GM12872 (cell line): ENCODE measurements around the gene RABL3.

Experiments used
- TF ChIP-seq, protein P1 (sequence below): IDR thresholded peaks from 3 replicates; pipeline ENCODE4 v1.5.1; 2011; ENCODE audit warnings: low read depth, mild to moderate bottlenecking, low read length, moderate library complexity; ENCODE audit not compliant: insufficient read depth

The RABL3 gene

DNA sequence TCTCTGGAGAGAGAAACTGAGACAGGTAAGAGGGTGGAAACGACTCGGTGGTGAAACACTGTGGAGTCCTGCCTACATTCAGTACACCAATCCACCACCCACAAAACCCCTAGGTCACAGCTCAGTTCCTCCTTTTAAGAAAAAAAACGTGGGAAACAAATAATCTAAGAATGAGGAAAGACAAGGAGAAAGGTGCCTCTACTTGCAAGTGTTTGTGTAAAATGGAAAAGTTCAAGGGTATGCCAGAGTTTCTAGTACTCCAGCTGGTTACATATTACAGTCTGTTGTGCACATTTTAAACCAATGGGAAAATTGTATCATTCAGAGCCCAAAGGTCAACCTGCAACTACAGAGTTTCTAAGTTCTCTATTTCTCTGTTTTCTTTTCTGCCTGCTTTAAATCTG, 92.5 kb downstream of the RABL3 start:
- TF ChIP-seq, protein P1, sequence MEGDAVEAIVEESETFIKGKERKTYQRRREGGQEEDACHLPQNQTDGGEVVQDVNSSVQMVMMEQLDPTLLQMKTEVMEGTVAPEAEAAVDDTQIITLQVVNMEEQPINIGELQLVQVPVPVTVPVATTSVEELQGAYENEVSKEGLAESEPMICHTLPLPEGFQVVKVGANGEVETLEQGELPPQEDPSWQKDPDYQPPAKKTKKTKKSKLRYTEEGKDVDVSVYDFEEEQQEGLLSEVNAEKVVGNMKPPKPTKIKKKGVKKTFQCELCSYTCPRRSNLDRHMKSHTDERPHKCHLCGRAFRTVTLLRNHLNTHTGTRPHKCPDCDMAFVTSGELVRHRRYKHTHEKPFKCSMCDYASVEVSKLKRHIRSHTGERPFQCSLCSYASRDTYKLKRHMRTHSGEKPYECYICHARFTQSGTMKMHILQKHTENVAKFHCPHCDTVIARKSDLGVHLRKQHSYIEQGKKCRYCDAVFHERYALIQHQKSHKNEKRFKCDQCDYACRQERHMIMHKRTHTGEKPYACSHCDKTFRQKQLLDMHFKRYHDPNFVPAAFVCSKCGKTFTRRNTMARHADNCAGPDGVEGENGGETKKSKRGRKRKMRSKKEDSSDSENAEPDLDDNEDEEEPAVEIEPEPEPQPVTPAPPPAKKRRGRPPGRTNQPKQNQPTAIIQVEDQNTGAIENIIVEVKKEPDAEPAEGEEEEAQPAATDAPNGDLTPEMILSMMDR = no peak

DNA sequence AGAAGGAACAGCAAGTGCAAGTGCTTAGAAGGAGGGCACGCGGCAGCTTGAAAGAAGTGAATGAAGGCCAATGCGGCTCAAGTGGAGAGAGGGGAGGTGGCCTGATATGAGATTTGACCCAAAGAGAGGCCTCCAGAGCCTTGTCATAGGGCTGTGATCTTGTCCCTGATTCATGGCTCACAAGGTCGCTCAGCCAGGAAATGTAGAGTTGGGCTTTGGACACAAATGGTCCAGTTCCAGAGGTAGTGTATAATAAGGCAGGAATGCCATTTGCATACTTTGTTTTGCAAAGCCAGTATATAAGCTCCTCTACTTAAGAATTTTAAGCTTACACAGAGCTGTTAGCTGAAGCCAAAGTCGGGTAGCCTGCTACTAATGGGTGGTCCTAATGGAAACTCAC, 94.0 kb downstream of the RABL3 start:
- TF ChIP-seq, protein P1 = no peak

DNA sequence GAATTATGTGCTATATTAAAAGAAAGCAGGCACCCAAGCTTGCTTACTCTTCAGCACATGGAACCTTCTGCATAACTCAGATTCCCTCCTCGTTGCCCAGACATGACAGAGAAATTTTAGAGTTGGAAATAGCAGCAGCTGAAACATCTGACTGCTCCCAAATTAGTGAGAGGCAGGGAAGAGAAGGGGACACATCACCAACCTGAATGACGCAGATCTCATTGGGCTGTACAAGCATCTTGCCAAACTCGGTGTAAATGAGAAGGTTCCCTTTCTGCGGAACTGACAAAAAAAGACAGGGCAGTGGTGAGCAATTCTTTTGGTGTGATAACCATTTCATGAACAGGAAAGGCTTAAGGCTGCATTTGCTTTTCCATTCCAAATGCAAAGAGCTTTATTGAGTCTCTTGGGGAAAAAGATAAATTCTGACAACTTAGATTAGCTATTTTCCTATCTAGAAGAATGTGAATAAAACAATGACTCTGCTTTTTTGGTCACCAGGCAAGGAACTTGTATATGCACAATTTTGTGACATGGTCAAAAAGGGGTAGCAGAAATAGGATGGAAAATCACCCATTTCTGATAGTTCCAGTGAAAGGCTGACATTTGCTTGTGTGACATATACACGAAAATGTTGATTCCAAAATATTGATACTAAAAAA, 95.4 kb downstream of the RABL3 start:
- TF ChIP-seq, protein P1 = no peak

DNA sequence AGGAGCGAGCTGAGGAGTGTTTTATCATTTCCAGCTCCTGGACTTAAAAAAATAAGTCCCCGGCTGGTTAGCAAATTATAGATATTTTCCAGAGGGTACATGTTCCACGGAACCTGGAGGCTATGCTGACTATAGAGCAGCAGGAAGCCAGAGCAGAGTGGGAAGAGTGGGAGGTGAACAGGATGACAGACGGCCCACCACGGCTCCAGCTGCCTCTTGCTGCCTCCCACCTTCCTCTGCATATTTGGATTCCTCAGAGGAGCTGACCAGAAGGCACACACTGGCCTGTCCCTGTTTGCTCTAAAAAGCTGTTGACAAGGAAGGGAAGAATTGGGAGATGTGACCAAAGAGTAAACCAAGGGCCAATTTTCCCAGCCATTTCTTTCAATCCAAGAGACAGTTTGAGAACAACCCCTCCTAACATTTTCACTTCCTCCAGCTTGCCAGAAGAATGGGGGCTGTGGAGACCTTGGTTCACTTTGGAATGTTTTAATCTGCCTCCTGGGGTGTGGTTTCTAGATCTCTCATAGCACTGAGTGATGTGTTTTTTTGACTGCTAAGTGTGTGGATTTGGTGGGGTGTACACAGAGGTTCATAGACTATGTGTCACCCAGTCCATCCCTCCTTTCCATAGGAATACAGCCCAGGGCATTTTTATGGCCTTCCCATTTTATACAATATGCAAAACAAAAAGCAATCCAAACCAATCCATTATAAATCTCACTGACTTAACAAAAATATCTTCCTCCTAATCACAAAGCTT, 97.1 kb downstream of the RABL3 start:
- TF ChIP-seq, protein P1 = no peak

DNA sequence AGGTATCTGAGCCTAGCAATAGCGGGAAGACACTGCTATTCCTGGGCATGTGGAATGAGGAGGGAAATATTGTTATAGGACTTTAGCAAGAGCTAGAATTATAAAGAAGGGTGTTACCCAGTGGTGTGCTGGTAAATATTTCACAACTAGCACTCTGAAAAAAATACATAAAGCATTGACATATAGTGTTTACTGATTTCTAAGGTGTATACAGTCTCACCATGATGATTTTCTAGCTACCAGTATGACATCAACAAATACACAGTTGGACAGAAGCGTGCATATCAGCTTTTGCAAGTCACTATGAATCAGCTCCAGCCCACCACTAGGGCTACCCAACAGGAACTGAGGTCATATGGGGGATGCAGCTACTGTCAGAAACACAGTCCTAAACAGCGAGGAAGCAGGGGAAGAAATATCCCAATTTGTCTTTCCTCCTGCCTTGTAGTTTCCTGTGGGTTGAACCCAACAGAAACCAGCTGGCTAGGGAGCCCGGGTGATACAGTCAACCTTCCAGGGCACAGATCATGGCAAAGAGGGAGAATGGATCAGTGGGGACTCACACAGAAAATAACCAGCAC, 99.9 kb downstream of the RABL3 start:
- TF ChIP-seq, protein P1 = 0 out of 3 replicates have a peak, but pooled peaks have one; percentile 5

DNA sequence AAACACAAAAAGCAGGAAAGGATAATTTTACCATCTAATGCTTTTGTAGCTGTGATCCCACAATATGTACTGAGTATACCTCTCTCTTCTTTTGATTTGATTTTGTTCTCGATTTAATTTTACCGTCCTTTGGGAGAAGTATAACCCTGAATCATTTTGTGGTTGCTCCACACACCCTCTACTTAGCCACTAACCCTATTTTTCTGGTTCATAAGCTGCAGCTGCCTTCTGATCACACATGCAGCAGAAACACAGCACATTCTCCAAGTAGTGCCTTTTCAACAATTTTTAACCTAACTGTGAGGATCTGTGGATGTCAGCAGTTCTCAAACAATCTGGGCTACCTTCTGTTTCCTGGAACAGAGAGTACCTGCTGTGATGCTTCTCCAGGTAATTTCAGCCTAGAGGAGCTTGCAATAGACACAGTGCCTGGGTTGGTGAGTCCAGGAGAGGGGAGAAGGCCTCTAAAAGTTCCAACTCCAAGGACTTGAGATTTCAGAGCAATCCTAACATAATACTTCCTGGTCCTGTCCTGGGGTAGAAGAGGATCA, 100.5 kb downstream of the RABL3 start:
- TF ChIP-seq, protein P1 = no peak

DNA sequence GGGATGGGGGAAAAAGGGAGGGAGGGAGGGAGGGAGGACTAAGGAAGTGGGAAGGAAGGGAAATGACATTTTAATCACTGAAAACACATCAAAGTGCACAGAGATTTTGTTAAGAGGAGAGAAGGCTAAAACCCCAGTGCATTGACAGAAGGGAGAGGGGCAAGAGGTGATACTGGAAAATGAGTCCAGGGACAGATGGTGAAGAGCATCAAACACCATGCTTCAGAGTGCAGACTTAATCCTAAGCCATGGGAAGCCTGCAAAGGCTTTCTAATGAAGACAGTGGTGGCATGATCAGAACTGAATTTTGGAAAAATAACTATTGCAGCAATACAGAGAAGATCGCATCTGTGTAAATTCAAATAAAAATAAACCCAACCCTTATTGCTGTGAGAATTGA, 102.1 kb downstream of the RABL3 start:
- TF ChIP-seq, protein P1 = no peak
